D721Med (cell line): ENCODE results near the gene ASIC5.

Source experiments
- DNase-seq: peaks from one replicate; pipeline ENCODE4 v3.0.0; 2011; ENCODE audit warnings: low spot score; ENCODE audit not compliant: insufficient read length
- FAIRE-seq: peaks from 2 replicates; lab custom pipeline; 2011; peaks lifted over from hg19 to GRCh38; lab: Jason Lieb, UNC
- CTCF ChIP-seq: IDR thresholded peaks from 2 replicates; pipeline ENCODE4 v1.5.1; 2012; ENCODE audit warnings: mild to moderate bottlenecking, control low read depth; ENCODE audit not compliant: insufficient read depth; ENCODE audit errors: missing control alignments

Gene ASIC5

GRCh38 chr4:155794589-155795236, 71.4 kb downstream of the ASIC5 start:
- FAIRE-seq (no peak), DNase-seq (no peak)
- no peak for TF ChIP-seq CTCF

- TF ChIP-seq CTCF: no peak
- FAIRE-seq (no peak), DNase-seq (no peak)
Measured at GRCh38 chr4:155789982-155790381, 76.1 kb downstream of the ASIC5 start.

- TF ChIP-seq CTCF: no peak
- DNase-seq (no peak), FAIRE-seq (no peak)
Measured at GRCh38 chr4:155789391-155789790, 76.7 kb downstream of the ASIC5 start.

- FAIRE-seq (peak; percentile 90), DNase-seq (no peak)
- TF ChIP-seq CTCF: peak; percentile 95
Measured at GRCh38 chr4:155787113-155787710, 78.9 kb downstream of the ASIC5 start.

GRCh38 chr4:155785828-155786227, 80.2 kb downstream of the ASIC5 start:
- DNase-seq (no peak), FAIRE-seq (no peak)
- no peak for TF ChIP-seq CTCF

GRCh38 chr4:155784637-155785036, 81.4 kb downstream of the ASIC5 start:
- DNase-seq: no peak
- no peak for TF ChIP-seq CTCF
- no peak for FAIRE-seq

- no peak for FAIRE-seq
- no peak for DNase-seq
- TF ChIP-seq CTCF: no peak
Measured at GRCh38 chr4:155781249-155781831, 84.7 kb downstream of the ASIC5 start.
